ENCODE data around the gene DUXA. TPM values are rescaled to one million over a fixed set of nuclear protein-coding genes. Genes with fewer than 3 reads are reported as not detected.
"Not testable (repeated sequence)": the region's sequence is repeated elsewhere in the genome, so short reads cannot be mapped to it uniquely, and the experiment has no call there.

DUXA gene
- total RNA-seq, result not detected

DNA sequence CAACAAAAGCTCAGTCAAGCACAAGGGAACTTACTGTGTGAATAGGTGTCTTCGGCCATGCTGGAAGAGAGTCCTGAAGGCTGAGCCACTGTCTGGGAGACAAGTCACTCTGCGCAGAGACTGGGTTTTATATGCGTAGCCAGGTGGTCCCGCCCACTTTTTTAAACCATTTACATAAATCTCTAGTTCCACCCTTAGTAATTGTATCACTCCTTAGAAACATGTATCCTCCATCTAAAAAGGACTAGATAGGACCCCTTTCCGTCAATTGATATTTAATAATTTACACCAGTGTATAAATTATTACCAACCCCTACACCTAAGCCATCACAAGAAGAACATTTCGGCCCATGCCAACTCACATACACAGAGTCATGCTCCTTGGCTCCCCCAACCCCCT lies at the start of gene DUXA:
DUXA (minus strand) TSS at position 101 of the 400 bp plus-strand sequence; CDS start at position 59, 42 bp downstream.
- no peak for ATAC-seq (replicated peaks)
- no peaks in the 10 kb centered on the region for H3K27me3 Mint-ChIP-seq
- peaks cover 4% of the 10 kb centered on the region for H3K9me3 Mint-ChIP-seq
- peaks cover 4% of the 10 kb centered on the region for H3K4me1 Mint-ChIP-seq
- H3K36me3 Mint-ChIP-seq (ENCODE audit: low read depth), result no peaks in the 10 kb centered on the region
- no peak within 1 kb of the TSS for H3K4me3 Mint-ChIP-seq
- no peak within 1 kb of the TSS for H3K27ac Mint-ChIP-seq

GRCh38 chr19:57212109-57212508 lies 44.8 kb upstream of the DUXA start:
- Mint-ChIP-seq H3K4me3 (no peak overlapping the region), H3K27me3 (no peaks in the 10 kb centered on the region), H3K36me3 (ENCODE audit: low read depth) (peaks cover 100% of the 10 kb centered on the region), H3K9me3 (peaks cover 6% of the 10 kb centered on the region), H3K4me1 (no peaks in the 10 kb centered on the region), H3K27ac (no peak overlapping the region)
- peak; percentile 75 for ATAC-seq (replicated peaks)

DNA sequence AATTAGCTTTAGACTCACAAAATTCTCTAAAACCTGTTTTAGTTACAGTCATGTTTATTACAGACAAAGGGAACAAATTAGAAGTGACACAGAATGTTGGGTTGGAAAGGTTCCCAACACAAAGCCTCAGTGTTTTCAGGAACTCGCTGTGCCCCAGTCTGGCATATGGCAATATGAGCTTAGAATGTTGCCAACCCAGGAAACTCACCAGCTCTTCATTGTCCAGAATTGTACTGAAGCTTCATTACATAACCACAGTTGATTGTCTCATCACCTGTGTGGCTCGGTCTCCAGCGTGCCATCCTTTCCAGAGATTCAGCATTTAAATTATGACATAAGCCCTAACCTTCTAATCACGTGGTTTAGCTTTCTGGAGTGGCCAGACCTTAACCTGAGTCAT lies 43.1 kb upstream of the DUXA start:
- no peak for ATAC-seq (replicated peaks)
- no peaks in the 10 kb centered on the region for H3K27me3 Mint-ChIP-seq
- H3K36me3 Mint-ChIP-seq (ENCODE audit: low read depth), result peaks cover 100% of the 10 kb centered on the region
- peaks cover 6% of the 10 kb centered on the region for H3K9me3 Mint-ChIP-seq
- no peaks in the 10 kb centered on the region for H3K4me1 Mint-ChIP-seq
- H3K27ac Mint-ChIP-seq, result no peak overlapping the region
- H3K4me3 Mint-ChIP-seq, result no peak overlapping the region

GRCh38 chr19:57202160-57202559 lies 34.9 kb upstream of the DUXA start:
- Mint-ChIP-seq H3K36me3 (ENCODE audit: low read depth) (peaks cover 95% of the 10 kb centered on the region), H3K27ac (no peak overlapping the region), H3K27me3 (no peaks in the 10 kb centered on the region), H3K9me3 (no peaks in the 10 kb centered on the region), H3K4me3 (no peak overlapping the region), H3K4me1 (peaks cover 18% of the 10 kb centered on the region)
- ATAC-seq (replicated peaks), result no peak

- not testable (repeated sequence) for ATAC-seq (replicated peaks); H3K27me3 Mint-ChIP-seq; H3K9me3 Mint-ChIP-seq; H3K4me3 Mint-ChIP-seq; H3K27ac Mint-ChIP-seq
- Mint-ChIP-seq H3K36me3 (ENCODE audit: low read depth) (peaks cover 95% of the 10 kb centered on the region), H3K4me1 (peaks cover 21% of the 10 kb centered on the region)
These were observed 30.6 kb upstream of the DUXA start for GRCh38 chr19:57197874-57198273.

- H3K9me3 Mint-ChIP-seq, result peaks cover 6% of the 10 kb centered on the region
- peaks cover 9% of the 10 kb centered on the region for H3K4me1 Mint-ChIP-seq
- H3K27me3 Mint-ChIP-seq, result no peaks in the 10 kb centered on the region
- peak overlapping the region; percentile 91 for H3K4me3 Mint-ChIP-seq
- H3K27ac Mint-ChIP-seq, result no peak overlapping the region
- no peak for ATAC-seq (replicated peaks)
- peaks cover 68% of the 10 kb centered on the region for H3K36me3 Mint-ChIP-seq (ENCODE audit: low read depth)
These were observed 25.7 kb upstream of the DUXA start for GRCh38 chr19:57192993-57193392.

- Mint-ChIP-seq H3K27me3 (peaks cover 5% of the 10 kb centered on the region), H3K4me1 (peaks cover 9% of the 10 kb centered on the region), H3K36me3 (ENCODE audit: low read depth) (peaks cover 59% of the 10 kb centered on the region), H3K27ac (peak overlapping the region; percentile 94), H3K9me3 (peaks cover 10% of the 10 kb centered on the region), H3K4me3 (peak overlapping the region; percentile 91)
- no peak for ATAC-seq (replicated peaks)
These were observed 24.8 kb upstream of the DUXA start for GRCh38 chr19:57192077-57192420.

DNA sequence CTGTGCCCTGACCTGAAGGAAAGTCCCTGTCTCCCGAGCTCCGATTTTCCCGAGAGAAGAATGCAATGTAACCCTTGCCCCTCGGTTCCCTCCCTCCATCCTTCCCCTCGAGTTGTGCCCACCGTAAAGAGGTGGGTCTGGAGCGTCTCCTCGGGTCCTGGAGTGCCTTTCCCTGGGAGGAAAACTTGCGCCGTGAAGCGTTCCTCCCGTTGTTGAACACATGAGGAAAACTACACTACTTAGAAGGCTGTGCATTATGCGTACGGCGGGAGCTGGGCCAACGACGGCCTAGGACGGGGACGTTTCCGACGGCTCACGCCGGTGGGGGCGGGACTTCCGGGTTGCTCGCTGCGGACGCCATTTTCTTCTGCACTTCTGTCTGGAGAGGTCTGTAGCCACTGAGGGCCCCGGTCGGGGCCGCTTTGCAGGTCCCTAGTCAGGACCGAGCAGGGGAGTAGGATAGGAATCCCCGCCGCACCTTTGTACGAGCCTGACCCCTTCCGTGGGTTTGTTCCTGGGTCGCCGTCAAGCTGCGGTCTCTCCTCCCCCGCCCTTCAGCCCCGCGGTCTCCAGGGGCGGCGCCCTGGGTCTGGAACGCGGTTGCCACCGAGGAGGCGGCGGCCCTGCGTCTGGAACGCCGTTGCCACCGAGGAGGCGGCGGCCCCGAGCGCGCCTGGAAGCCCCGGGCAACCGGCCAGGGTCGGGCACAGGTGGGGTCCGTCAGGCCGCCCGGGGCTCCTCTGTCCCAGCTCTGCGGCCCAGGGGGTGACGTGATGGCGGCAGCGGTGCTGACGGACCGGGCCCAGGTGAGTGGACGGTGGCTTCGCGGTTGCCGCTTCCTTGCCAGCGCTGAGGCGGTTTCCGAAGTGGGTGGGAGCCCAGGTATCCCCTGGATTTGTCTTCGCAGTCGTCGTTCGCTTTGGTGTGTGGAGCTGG lies 24.1 kb upstream of the DUXA start, which contains the start of gene ZNF264:
ZNF264 (plus strand) TSS at position 360 of the 936 bp plus-strand sequence; CDS start at position 774, 414 bp downstream.
- peak within 1 kb of the TSS; percentile 91 for H3K4me3 Mint-ChIP-seq
- H3K27me3 Mint-ChIP-seq, result peaks cover 5% of the 10 kb centered on the region
- H3K9me3 Mint-ChIP-seq, result peaks cover 10% of the 10 kb centered on the region
- H3K4me1 Mint-ChIP-seq, result peaks cover 9% of the 10 kb centered on the region
- peaks cover 52% of the 10 kb centered on the region for H3K36me3 Mint-ChIP-seq (ENCODE audit: low read depth)
- ATAC-seq (replicated peaks), result peak; percentile 99
- peak within 1 kb of the TSS; percentile 94 for H3K27ac Mint-ChIP-seq

DNA sequence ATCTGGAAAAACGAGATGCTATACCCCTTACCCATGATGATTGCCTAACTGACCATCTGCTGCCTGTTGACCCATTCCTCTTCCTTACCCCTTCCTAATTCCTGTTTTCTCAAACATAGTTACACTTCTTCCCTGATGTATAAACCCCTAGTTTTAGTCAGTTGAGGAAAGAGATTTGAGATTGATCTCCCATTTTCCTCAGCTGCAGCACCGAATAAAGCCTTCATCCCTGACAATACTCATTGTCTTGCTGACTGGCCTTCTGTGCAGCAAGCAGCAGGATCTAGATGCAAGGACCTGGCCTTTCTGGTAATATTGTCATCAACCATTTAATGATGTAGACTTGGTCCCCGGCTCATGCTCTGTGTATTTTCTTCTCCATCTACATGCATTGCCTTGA lies 23.0 kb upstream of the DUXA start:
- H3K27ac Mint-ChIP-seq, result peak overlapping the region; percentile 94
- peaks cover 10% of the 10 kb centered on the region for H3K9me3 Mint-ChIP-seq
- no peak for ATAC-seq (replicated peaks)
- H3K36me3 Mint-ChIP-seq (ENCODE audit: low read depth), result peaks cover 41% of the 10 kb centered on the region
- peak overlapping the region; percentile 91 for H3K4me3 Mint-ChIP-seq
- peaks cover 8% of the 10 kb centered on the region for H3K27me3 Mint-ChIP-seq
- peaks cover 9% of the 10 kb centered on the region for H3K4me1 Mint-ChIP-seq

DNA sequence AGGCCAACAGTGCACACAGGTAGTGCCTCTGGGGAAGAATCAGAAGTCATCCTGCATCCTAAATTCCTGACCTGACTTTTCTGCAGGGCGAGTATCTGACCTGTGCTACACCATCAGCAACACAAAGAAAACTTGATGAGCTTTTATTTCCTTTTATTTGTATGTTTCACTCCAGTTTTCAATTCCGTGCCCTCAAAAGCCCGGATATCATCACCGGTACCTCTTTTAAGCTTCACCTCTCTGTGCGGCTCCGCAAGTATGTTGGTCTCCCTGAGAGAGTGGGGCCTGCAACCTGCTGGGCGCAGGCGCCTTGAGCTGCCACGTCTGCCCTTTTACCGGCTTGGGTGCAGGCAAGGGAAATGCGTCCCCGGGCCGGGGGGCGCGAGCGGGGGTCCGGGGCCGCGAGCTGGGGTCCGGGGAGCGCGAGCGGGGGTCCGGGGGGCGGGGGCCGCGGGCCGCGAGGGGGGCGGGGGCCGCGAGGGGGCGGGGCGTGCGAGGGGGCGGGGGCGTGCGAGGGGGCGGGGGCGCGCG lies 4.3 kb upstream of the DUXA start:
- H3K27me3 Mint-ChIP-seq, result no peaks in the 10 kb centered on the region
- peaks cover 8% of the 10 kb centered on the region for H3K9me3 Mint-ChIP-seq
- peaks cover 4% of the 10 kb centered on the region for H3K4me1 Mint-ChIP-seq
- no peaks in the 10 kb centered on the region for H3K36me3 Mint-ChIP-seq (ENCODE audit: low read depth)
- peak overlapping the region; percentile 80 for H3K4me3 Mint-ChIP-seq
- peak overlapping the region; percentile 67 for H3K27ac Mint-ChIP-seq
- peak; percentile 74 for ATAC-seq (replicated peaks)

GRCh38 chr19:57165846-57166245 lies 1.4 kb downstream of the DUXA start:
- Mint-ChIP-seq H3K4me1 (no peaks in the 10 kb centered on the region), H3K27ac (no peak overlapping the region), H3K9me3 (peaks cover 4% of the 10 kb centered on the region), H3K27me3 (no peaks in the 10 kb centered on the region), H3K36me3 (ENCODE audit: low read depth) (no peaks in the 10 kb centered on the region), H3K4me3 (no peak overlapping the region)
- ATAC-seq (replicated peaks), result no peak

GRCh38 chr19:57161985-57162539 lies 5.2 kb downstream of the DUXA start:
- Mint-ChIP-seq H3K36me3 (ENCODE audit: low read depth) (no peaks in the 10 kb centered on the region), H3K27me3 (no peaks in the 10 kb centered on the region), H3K27ac (no peak overlapping the region), H3K9me3 (peaks cover 4% of the 10 kb centered on the region), H3K4me1 (no peaks in the 10 kb centered on the region), H3K4me3 (no peak overlapping the region)
- no peak for ATAC-seq (replicated peaks)

DNA sequence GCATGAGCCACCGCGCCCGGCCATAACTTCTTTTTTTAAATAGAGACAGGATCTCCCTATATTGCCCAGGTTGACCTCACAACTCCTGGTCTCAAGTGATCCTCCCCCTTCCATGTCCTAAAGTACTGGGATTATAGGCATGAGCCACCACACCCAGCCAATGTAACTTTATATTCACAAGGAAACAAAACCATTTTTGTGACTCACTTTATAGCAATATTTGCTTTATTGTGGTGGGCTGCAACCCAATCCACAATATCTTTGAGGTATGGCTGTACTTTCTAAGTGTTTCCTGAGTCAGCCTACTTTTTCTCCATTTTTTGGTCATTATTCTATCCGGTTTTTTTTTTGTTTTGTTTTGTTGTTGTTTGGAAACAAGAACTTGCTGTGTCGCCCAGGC lies 14.4 kb downstream of the DUXA start:
- ATAC-seq (replicated peaks), result no peak
- H3K27me3 Mint-ChIP-seq, result peaks cover 3% of the 10 kb centered on the region
- H3K4me1 Mint-ChIP-seq, result no peaks in the 10 kb centered on the region
- no peak overlapping the region for H3K27ac Mint-ChIP-seq
- peaks cover 19% of the 10 kb centered on the region for H3K9me3 Mint-ChIP-seq
- no peak overlapping the region for H3K4me3 Mint-ChIP-seq
- no peaks in the 10 kb centered on the region for H3K36me3 Mint-ChIP-seq (ENCODE audit: low read depth)

DNA sequence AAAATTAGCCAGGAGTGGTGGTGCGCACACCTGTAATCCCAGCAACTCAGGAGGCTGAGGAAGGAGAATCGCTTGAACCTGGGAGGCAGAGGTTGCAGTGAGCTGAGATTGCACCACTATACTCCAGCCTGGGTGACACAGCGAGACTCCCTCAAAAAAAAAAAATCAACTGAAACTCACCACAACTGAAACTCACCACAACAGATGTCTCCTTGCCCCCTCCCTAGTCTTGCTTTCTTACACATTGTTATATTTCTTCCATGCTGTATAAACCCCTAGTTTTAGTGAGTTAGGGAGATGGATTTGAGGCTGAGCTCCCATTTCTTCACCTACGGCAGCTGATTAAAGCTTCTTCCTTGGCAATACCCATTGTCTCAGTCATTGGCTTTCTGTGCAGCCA lies 25.6 kb downstream of the DUXA start:
- no peak for ATAC-seq (replicated peaks)
- H3K9me3 Mint-ChIP-seq, result peaks cover 13% of the 10 kb centered on the region
- no peaks in the 10 kb centered on the region for H3K36me3 Mint-ChIP-seq (ENCODE audit: low read depth)
- H3K4me1 Mint-ChIP-seq, result no peaks in the 10 kb centered on the region
- peaks cover 3% of the 10 kb centered on the region for H3K27me3 Mint-ChIP-seq
- H3K27ac Mint-ChIP-seq, result no peak overlapping the region
- H3K4me3 Mint-ChIP-seq, result no peak overlapping the region

DNA sequence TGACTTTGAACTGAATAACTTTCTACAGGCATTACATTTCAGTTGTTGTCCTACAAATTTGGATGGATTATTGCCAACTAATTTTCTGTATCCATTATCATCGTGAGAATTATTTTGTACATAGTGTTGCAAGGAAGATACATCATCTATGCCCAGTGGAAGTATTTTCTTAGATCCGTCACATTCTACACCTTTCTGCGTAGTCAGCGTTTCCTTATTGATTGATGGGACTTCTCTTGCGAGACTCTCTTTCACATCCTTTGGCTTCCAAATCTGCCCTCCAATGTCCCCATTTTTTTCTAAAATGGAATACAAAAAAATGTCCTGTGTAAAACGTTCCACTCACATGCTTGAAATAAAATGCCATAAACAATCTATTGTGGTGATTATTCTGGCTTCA lies 31.5 kb downstream of the DUXA start:
- no peak overlapping the region for H3K27ac Mint-ChIP-seq
- H3K36me3 Mint-ChIP-seq (ENCODE audit: low read depth), result no peaks in the 10 kb centered on the region
- no peak overlapping the region for H3K4me3 Mint-ChIP-seq
- H3K27me3 Mint-ChIP-seq, result peaks cover 3% of the 10 kb centered on the region
- H3K4me1 Mint-ChIP-seq, result no peaks in the 10 kb centered on the region
- peaks cover 14% of the 10 kb centered on the region for H3K9me3 Mint-ChIP-seq
- ATAC-seq (replicated peaks), result no peak
